Cardiac muscle cell (in vitro differentiated cells and primary cell): ENCODE results near the gene ASB15. TPM values are rescaled to one million over a fixed set of nuclear protein-coding genes. Genes with fewer than 3 reads are reported as not detected.
A peak's percentile ranks its signal among the peaks of the same experiment; 100 is the strongest.

Experiments
- DNase-seq, 2 donors: peaks; one replicate each; pipeline versions ENCODE4 v3.0.0 to v3.0.0-alpha.2; 2010 to 2017; ENCODE audit warnings: low read depth in 1 of 2, low spot score in 1 of 2
- H3K27ac ChIP-seq: fragments of 200-600 bp; sonication (generic); 2 replicates; pipeline ENCODE4 v1.5.1; 2016
- H3K27me3 ChIP-seq: fragments of 200-600 bp; sonication (generic); 2 replicates; pipeline ENCODE4 v1.6.0; 2016; ENCODE audit warnings: control low read depth
- H3K36me3 ChIP-seq: fragments of 200-600 bp; sonication (generic); 2 replicates; pipeline ENCODE4 v1.5.1; 2016; ENCODE audit warnings: control low read depth
- H3K4me1 ChIP-seq: fragments of 200-600 bp; sonication (generic); 2 replicates; pipeline ENCODE4 v1.8.1; 2017; ENCODE audit warnings: low read depth, mild to moderate bottlenecking, mixed run types
- H3K4me3 ChIP-seq: fragments of 200-600 bp; sonication (generic); 2 replicates; pipeline ENCODE4 v1.5.1; 2016; ENCODE audit warnings: mild to moderate bottlenecking
- H3K9me3 ChIP-seq: fragments of 200-600 bp; sonication (generic); 2 replicates; pipeline ENCODE4 v1.5.1; 2017; ENCODE audit warnings: low read depth, mild to moderate bottlenecking, control low read depth
- CTCF ChIP-seq: IDR thresholded peaks from 2 replicates; pipeline ENCODE4 v1.5.1; 2012; ENCODE audit warnings: low read depth, mild to moderate bottlenecking, low read length
- polyA plus RNA-seq: library from polyadenylated mRNA; unstranded; fragments of >200 nt; fragmentation: Nextera tagmentation; extraction: Ambion mirVana; gene quantifications from 2 replicates; pipeline ENCODE4 v1.2.1, GENCODE V29; 2016
- total RNA-seq: library from RNA; depleted of rRNA; stranded (reverse); fragments of >200 nt; gene quantifications from 2 replicates; pipeline ENCODE4 v1.2.3, GENCODE V29; 2016

The ASB15 gene
- total and polyA plus RNA-seq, 2 experiments from 2014 or later, result not detected

- Histone ChIP-seq H3K4me1 (peaks cover 7% of the 10 kb centered on the region), H3K27me3 (no peaks in the 10 kb centered on the region), H3K4me3 (no peak overlapping the region), H3K27ac (no peak overlapping the region), H3K36me3 (no peaks in the 10 kb centered on the region), H3K9me3 (no peaks in the 10 kb centered on the region)
- TF ChIP-seq CTCF, result no peak
- DNase-seq, result no peak
Observed at GRCh38 chr7:123621707-123622106, 20.1 kb downstream of the ASB15 start.

GRCh38 chr7:123622660-123623386 lies 21.2 kb downstream of the ASB15 start:
- H3K36me3 ChIP-seq, result no peaks in the 10 kb centered on the region
- no peak overlapping the region for H3K27ac ChIP-seq
- H3K9me3 ChIP-seq, result no peaks in the 10 kb centered on the region
- H3K27me3 ChIP-seq, result no peaks in the 10 kb centered on the region
- no peak overlapping the region for H3K4me3 ChIP-seq
- peaks cover 7% of the 10 kb centered on the region for H3K4me1 ChIP-seq
- peak in 1 of 2 donors; percentile 26 for DNase-seq
- no peak for TF ChIP-seq CTCF

- DNase-seq, result peak in 1 of 2 donors; percentile 19
- no peaks in the 10 kb centered on the region for H3K36me3 ChIP-seq
- no peaks in the 10 kb centered on the region for H3K27me3 ChIP-seq
- H3K4me1 ChIP-seq, result peaks cover 7% of the 10 kb centered on the region
- peak; percentile 49 for TF ChIP-seq CTCF
- H3K4me3 ChIP-seq, result no peak overlapping the region
- no peak overlapping the region for H3K27ac ChIP-seq
- H3K9me3 ChIP-seq, result no peaks in the 10 kb centered on the region
Observed at GRCh38 chr7:123624527-123625183, 23.0 kb downstream of the ASB15 start.

GRCh38 chr7:123625254-123625653 lies 23.6 kb downstream of the ASB15 start:
- H3K27me3 ChIP-seq, result no peaks in the 10 kb centered on the region
- H3K4me1 ChIP-seq, result peaks cover 7% of the 10 kb centered on the region
- H3K9me3 ChIP-seq, result no peaks in the 10 kb centered on the region
- H3K27ac ChIP-seq, result no peak overlapping the region
- no peak for TF ChIP-seq CTCF
- H3K4me3 ChIP-seq, result no peak overlapping the region
- DNase-seq, result peak in 1 of 2 donors; percentile 30
- H3K36me3 ChIP-seq, result no peaks in the 10 kb centered on the region

GRCh38 chr7:123627851-123628250 lies 26.2 kb downstream of the ASB15 start:
- no peak for TF ChIP-seq CTCF
- Histone ChIP-seq H3K36me3 (no peaks in the 10 kb centered on the region), H3K4me3 (no peak overlapping the region), H3K27ac (no peak overlapping the region), H3K9me3 (no peaks in the 10 kb centered on the region), H3K4me1 (peaks cover under 1% of the 10 kb centered on the region), H3K27me3 (no peaks in the 10 kb centered on the region)
- no peak for DNase-seq
